HUES64 (cell line): ENCODE measurements around the gene EXOSC6.
"Not testable (repeated sequence)": the region's sequence is repeated elsewhere in the genome, so short reads cannot be mapped to it uniquely, and the experiment has no call there.

ENCODE experiments used
- H3K27ac ChIP-seq: 2 replicates; pipeline ENCODE4 v1.7.0; 2013; ENCODE audit warnings: low read depth, low read length, inconsistent platforms
- H3K27me3 ChIP-seq: 2 replicates; pipeline ENCODE4 v1.6.1; 2013; ENCODE audit warnings: mild to moderate bottlenecking, low read length; ENCODE audit not compliant: insufficient read depth
- H3K36me3 ChIP-seq: 2 replicates; pipeline ENCODE4 v1.6.1; 2013; ENCODE audit warnings: mild to moderate bottlenecking, low read length; ENCODE audit not compliant: insufficient read depth
- H3K4me1 ChIP-seq: 2 replicates; pipeline ENCODE4 v1.6.1; 2013; ENCODE audit warnings: mild to moderate bottlenecking, low read length, moderate library complexity; ENCODE audit not compliant: insufficient read depth
- H3K4me3 ChIP-seq: 2 replicates; pipeline ENCODE4 v1.5.1; 2013; ENCODE audit warnings: mild to moderate bottlenecking, low read length, moderate library complexity
- H3K9ac ChIP-seq: 2 replicates; pipeline ENCODE4 v1.6.1; 2013; ENCODE audit warnings: mild to moderate bottlenecking, low read depth, low read length
- H3K9me3 ChIP-seq: 2 replicates; pipeline ENCODE4 v1.6.1; 2013; ENCODE audit warnings: low read depth, low read length; ENCODE audit not compliant: insufficient read depth
- WGBS: fragments of 150-250, 120-280 bp; methylation state at CpG from one replicate; pipeline ENCODE4 v1.1.7; 2013; ENCODE audit warnings: missing lambda C conversion rate; 5-methylcytosine and 5-hydroxymethylcytosine counted together

EXOSC6 gene

DNA sequence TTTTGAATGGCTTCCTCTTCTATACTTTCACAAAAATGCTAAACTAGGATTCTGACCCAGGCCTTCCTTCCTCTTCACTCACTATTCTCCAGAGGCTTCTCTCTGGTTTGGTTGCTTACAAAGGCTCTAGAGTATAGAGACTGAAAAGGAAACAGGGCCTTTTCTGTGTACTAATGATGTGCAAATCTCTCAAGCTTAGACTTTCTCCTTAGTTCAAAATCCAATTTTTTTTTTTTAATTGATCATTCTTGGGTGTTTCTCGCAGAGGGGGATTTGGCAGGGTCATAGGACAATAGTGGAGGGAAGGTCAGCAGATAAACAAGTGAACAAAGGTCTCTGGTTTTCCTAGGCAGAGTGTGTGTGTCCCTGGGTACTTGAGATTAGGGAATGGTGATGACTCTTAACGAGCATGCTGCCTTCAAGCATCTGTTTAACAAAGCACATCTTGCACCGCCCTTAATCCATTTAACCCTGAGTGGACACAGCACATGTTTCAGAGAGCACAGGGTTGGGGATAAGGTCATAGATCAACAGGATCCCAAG is 27.7 kb downstream of the EXOSC6 start:
- H3K27me3 ChIP-seq, H3K27ac ChIP-seq, H3K9me3 ChIP-seq, H3K4me3 ChIP-seq, H3K9ac ChIP-seq, H3K4me1 ChIP-seq: not testable (repeated sequence)
- peaks cover 19% of the 10 kb centered on the region for H3K36me3 ChIP-seq
- no CpG with 5 or more reads among the region's 3 CpGs for WGBS

DNA sequence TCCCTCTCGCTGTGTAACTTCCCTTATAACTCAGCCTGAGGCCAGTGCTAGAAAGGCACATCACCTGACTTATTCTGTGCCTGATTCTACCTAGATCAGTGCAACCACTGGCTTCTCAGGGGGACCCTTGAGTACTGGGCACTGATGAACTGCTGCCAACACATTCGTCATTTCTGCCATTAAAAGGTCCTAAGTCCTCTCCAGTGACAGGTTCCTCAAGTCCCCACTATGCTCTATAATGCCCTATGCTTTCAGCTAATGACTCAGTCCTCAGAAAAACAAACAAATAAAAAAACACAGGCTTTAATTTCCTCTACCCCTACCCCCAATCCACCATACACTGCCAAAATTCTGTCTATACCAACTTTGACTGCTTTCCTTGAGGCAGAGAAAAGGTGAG is 28.5 kb downstream of the EXOSC6 start:
- WGBS = no CpG with 5 or more reads among the region's 2 CpGs
- not testable (repeated sequence) for H3K4me3 ChIP-seq, H3K9me3 ChIP-seq, H3K27me3 ChIP-seq, H3K27ac ChIP-seq, H3K9ac ChIP-seq, H3K4me1 ChIP-seq
- peaks cover 17% of the 10 kb centered on the region for H3K36me3 ChIP-seq

GRCh38 chr16:70222574-70222973 is 29.2 kb downstream of the EXOSC6 start:
- H3K27ac ChIP-seq, H3K4me3 ChIP-seq, H3K4me1 ChIP-seq, H3K27me3 ChIP-seq, H3K9me3 ChIP-seq, H3K9ac ChIP-seq: not testable (repeated sequence)
- WGBS = no CpG with 5 or more reads among the region's 2 CpGs
- peaks cover 17% of the 10 kb centered on the region for H3K36me3 ChIP-seq

- WGBS = 100% methylated on average over 1 of the region's 2 CpGs
These were observed 33.2 kb downstream of the EXOSC6 start for GRCh38 chr16:70218586-70218985.

DNA sequence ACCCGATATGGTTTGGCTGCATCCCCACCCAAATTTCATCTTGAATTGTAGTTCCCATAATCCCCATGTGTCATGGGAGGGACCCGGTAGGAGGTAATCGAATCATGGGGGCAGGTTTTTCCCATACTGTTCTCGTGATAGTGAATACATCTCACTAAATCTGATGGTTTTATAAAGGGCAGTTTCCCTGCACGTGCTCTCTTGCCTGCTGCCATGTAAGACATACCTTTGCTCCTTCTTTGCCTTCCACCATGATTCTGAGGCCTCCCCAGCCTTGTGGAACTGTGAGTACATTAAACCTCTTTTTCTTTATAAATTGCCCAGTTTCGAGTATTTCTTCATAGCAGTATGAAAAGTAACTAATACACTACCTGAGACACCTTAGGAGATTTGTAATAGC is 45.4 kb downstream of the EXOSC6 start:
- H3K36me3 ChIP-seq, H3K4me1 ChIP-seq, H3K27ac ChIP-seq, H3K9ac ChIP-seq, H3K27me3 ChIP-seq, H3K9me3 ChIP-seq, H3K4me3 ChIP-seq: not testable (repeated sequence)
- WGBS = 100% methylated on average over 1 of the region's 6 CpGs

More at GRCh38 chr16:70218586-70218985, 33.2 kb downstream of the EXOSC6 start:
- H3K36me3 ChIP-seq = peaks cover 12% of the 10 kb centered on the region
- H3K9ac ChIP-seq, H3K27me3 ChIP-seq, H3K4me3 ChIP-seq, H3K4me1 ChIP-seq, H3K9me3 ChIP-seq, H3K27ac ChIP-seq: not testable (repeated sequence)

GRCh38 chr16:70204668-70205405 is 46.9 kb downstream of the EXOSC6 start:
- not testable (repeated sequence) for H3K4me1 ChIP-seq, H3K36me3 ChIP-seq, H3K27me3 ChIP-seq, H3K9ac ChIP-seq, H3K27ac ChIP-seq, H3K9me3 ChIP-seq, H3K4me3 ChIP-seq
- 98% methylated on average over 14 of the region's 46 CpGs for WGBS

DNA sequence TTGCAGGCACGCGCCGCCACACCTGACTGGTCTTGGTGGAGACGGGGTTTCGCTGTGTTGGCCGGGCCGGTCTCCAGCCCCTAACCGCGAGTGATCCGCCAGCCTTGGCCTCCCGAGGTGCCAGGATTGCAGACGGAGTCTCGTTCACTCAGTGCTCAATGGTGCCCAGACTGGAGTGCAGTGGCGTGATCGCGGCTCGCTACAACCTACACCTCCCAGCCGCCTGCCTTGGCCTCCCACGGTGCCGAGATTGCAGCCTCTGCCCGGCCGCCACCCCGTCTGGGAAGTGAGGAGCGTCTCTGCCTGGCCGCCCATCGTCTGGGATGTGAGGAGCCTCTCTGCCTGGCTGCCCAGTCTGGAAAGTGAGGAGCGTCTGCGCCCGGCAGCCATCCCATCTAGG is 47.7 kb downstream of the EXOSC6 start:
- H3K4me3 ChIP-seq, H3K4me1 ChIP-seq, H3K9me3 ChIP-seq, H3K27me3 ChIP-seq, H3K36me3 ChIP-seq, H3K27ac ChIP-seq, H3K9ac ChIP-seq: not testable (repeated sequence)
- 96% methylated on average over 10 of the region's 29 CpGs for WGBS

DNA sequence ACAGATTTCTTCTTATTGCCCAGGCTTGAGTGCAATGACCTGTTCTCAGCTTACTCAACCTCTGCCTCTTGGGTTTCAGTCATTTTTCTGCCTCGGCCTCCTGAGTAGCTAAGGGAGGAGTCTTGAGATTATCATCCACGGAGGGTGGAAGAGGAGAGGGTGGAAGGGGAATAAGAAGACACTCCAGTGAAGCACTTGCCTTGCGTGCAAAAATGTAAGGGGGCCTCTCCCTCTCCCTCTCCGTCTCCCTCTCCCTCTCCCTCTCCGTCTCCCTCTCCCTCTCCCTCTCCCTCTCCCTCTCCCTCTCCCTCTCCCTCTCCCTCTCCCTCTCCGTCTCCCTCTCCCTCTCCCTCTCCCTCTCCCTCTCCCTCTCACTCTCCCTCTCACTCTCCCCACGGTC is 48.2 kb downstream of the EXOSC6 start:
- not testable (repeated sequence) for H3K36me3 ChIP-seq, H3K4me3 ChIP-seq, H3K4me1 ChIP-seq, H3K27ac ChIP-seq, H3K9ac ChIP-seq, H3K9me3 ChIP-seq, H3K27me3 ChIP-seq
- WGBS = 81% methylated on average over 3 of the region's 7 CpGs

GRCh38 chr16:70200063-70200462 is 51.7 kb downstream of the EXOSC6 start:
- H3K27me3 ChIP-seq, H3K4me3 ChIP-seq, H3K27ac ChIP-seq, H3K9ac ChIP-seq, H3K4me1 ChIP-seq, H3K36me3 ChIP-seq, H3K9me3 ChIP-seq: not testable (repeated sequence)
- 93% methylated on average over 4 of the region's 8 CpGs for WGBS

- not testable (repeated sequence) for H3K27me3 ChIP-seq, H3K9me3 ChIP-seq, H3K4me1 ChIP-seq, H3K27ac ChIP-seq, H3K36me3 ChIP-seq, H3K4me3 ChIP-seq, H3K9ac ChIP-seq
- 93% methylated on average over 7 of the region's 9 CpGs for WGBS
These were observed 52.6 kb downstream of the EXOSC6 start for GRCh38 chr16:70199170-70199569.

DNA sequence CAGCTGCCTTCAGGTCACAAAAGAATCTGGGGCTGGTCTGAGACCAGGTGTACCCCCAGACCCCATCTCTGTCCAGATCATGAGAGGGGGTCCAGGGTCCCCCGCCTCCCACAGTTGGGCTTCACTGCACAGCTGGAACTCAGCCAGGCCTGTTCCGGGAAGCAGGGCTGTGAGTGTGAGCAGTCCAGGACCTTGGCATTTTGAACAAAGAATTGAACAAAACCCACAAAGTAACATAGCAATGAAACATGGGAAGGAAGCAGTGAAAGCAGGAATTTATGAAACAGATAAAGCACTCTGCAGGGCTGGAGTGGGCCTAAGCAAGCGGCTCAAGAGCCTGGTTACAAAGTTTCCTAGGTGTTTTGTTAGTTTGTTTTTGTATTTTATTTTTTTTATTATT is 53.1 kb downstream of the EXOSC6 start:
- not testable (repeated sequence) for H3K27ac ChIP-seq, H3K9ac ChIP-seq, H3K36me3 ChIP-seq, H3K4me1 ChIP-seq, H3K27me3 ChIP-seq, H3K9me3 ChIP-seq, H3K4me3 ChIP-seq
- 96% methylated on average over 3 of the region's 3 CpGs for WGBS

DNA sequence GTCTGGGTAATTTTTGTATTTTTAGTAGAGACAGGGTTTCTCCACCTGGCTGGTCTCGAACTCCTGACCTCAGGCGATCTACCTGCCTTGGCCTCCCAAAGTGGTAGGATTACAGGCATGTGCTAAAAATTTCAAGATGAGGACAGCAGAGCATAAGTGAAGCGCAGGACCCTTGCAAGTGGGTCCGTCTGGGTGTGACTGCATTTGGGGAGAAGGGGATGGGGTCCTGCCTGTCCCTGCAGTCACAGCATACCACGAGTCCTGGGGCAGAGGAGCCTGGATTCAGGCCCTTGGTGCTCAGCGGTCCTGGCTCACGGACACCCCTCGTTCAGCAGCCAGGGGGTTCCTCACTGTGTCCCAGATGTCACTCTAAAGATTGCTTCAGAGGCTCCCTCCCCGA is 53.5 kb downstream of the EXOSC6 start:
- WGBS = 93% methylated on average over 9 of the region's 9 CpGs

More for the DNA sequence above, 53.5 kb downstream of the EXOSC6 start:
- H3K27me3 ChIP-seq, H3K4me1 ChIP-seq, H3K4me3 ChIP-seq, H3K9me3 ChIP-seq, H3K27ac ChIP-seq, H3K9ac ChIP-seq, H3K36me3 ChIP-seq: not testable (repeated sequence)
